Myocyte (in vitro differentiated cells): Measurements from ENCODE around the gene SCNM1. TPM values are rescaled to one million over a fixed set of nuclear protein-coding genes. Genes with fewer than 3 reads are reported as not detected.

Experiments
- DNase-seq: peaks from one replicate; pipeline ENCODE4 v3.0.0-alpha.2; 2012; ENCODE audit warnings: low read depth
- polyA plus RNA-seq: library from polyadenylated mRNA; unstranded; fragments of >200 nt; gene quantifications from one replicate; pipeline ENCODE4 v1.2.1, GENCODE V29; 2012; ENCODE audit warnings: missing spikeins
- total RNA-seq: library from RNA; depleted of rRNA; stranded (reverse); fragments of >200 nt; gene quantifications from 2 replicates; pipeline ENCODE4 v1.2.3, GENCODE V29; 2014

The SCNM1 gene
- 26.0 and 26.1 TPM in 2 replicates for total RNA-seq
- 47.3 TPM for polyA plus RNA-seq

GRCh38 chr1:151165738-151166504, at the start of gene SCNM1, which contains the start of gene LYSMD1:
TSS of gene SCNM1 (plus strand) at chr1:151166144. CDS start at chr1:151166153, 9 bp downstream.
TSS of gene LYSMD1 (minus strand) at chr1:151165902. CDS start at chr1:151165258, 644 bp downstream.
- DNase-seq = peak; percentile 100

GRCh38 chr1:151124763-151125403, 41.1 kb upstream of the SCNM1 start:
- DNase-seq = no peak

- DNase-seq = no peak
Measured at GRCh38 chr1:151128800-151129199, 37.1 kb upstream of the SCNM1 start.

- DNase-seq = no peak
Measured at GRCh38 chr1:151130987-151131586, 34.9 kb upstream of the SCNM1 start.

GRCh38 chr1:151131701-151132334, 34.1 kb upstream of the SCNM1 start:
- no peak for DNase-seq

- DNase-seq = no peak
Measured at GRCh38 chr1:151132335-151133017, 33.5 kb upstream of the SCNM1 start.

GRCh38 chr1:151133018-151133806, 32.7 kb upstream of the SCNM1 start:
- no peak for DNase-seq

- peak; percentile 14 for DNase-seq
Measured at GRCh38 chr1:151134396-151134795, 31.5 kb upstream of the SCNM1 start.

- no peak for DNase-seq
Measured at GRCh38 chr1:151134991-151135390, 31.0 kb upstream of the SCNM1 start.

- DNase-seq = no peak
Measured at GRCh38 chr1:151135433-151136385, 30.2 kb upstream of the SCNM1 start.

GRCh38 chr1:151137789-151138188, 28.2 kb upstream of the SCNM1 start:
- DNase-seq = no peak

- DNase-seq = peak; percentile 95
Measured at GRCh38 chr1:151142411-151143056, 23.4 kb upstream of the SCNM1 start.

- DNase-seq = peak; percentile 85
Measured at GRCh38 chr1:151143057-151143435, 22.9 kb upstream of the SCNM1 start.

GRCh38 chr1:151143986-151144385, 22.0 kb upstream of the SCNM1 start:
- peak; percentile 32 for DNase-seq

GRCh38 chr1:151144474-151145303, 21.3 kb upstream of the SCNM1 start:
- peak; percentile 35 for DNase-seq

- peak; percentile 34 for DNase-seq
Measured at GRCh38 chr1:151145304-151146071, 20.5 kb upstream of the SCNM1 start.

GRCh38 chr1:151146072-151146411, 19.9 kb upstream of the SCNM1 start:
- DNase-seq = peak; percentile 23
